PC-9 (cell line): ENCODE measurements around the gene ZDHHC6. TPM values are rescaled to one million over a fixed set of nuclear protein-coding genes. Genes with fewer than 3 reads are reported as not detected.
A peak's percentile ranks its signal among the peaks of the same experiment; 100 is the strongest.

Experiments used
- BruUV-seq: library from RNA; stranded (reverse); fragments of 400-500 nt; replicated peaks from 2 replicates; lab custom pipeline; 2021; lab: Mats Ljungman, UMichigan
- CTCF ChIA-PET: fragments of 300-600 bp; sonication (Branson Sonifier 250); formaldehyde crosslinking; loops from one replicate; lab custom pipeline; 2022; ENCODE audit warnings: antibody characterized with exemption; lab: Charles Lee
- POLR2A ChIA-PET: fragments of 300-600 bp; sonication (Branson Sonifier 250); formaldehyde crosslinking; loops from one replicate; lab custom pipeline; 2022; ENCODE audit warnings: antibody characterized with exemption; ENCODE audit not compliant: unreplicated experiment; lab: Charles Lee
- DNase-seq, 2 experiments: peaks; one replicate each; pipeline versions ENCODE4 v3.0.0 to v3.0.0-alpha.2; 2015 to 2022; ENCODE audit warnings: mixed read lengths in 1 of 2
- H2AFZ ChIP-seq: fragments of 200-600 bp; sonication (generic); 2 replicates; pipeline ENCODE4 v1.8.1; 2017; ENCODE audit warnings: antibody characterized with exemption
- H3F3A ChIP-seq: fragments of 200-600 bp; sonication (generic); 2 replicates; pipeline ENCODE4 v1.8.1; 2017; ENCODE audit warnings: antibody characterized with exemption, mild to moderate bottlenecking, low read depth; ENCODE audit not compliant: insufficient read depth
- H3K27ac ChIP-seq: fragments of 200-600 bp; sonication (generic); 2 replicates; pipeline ENCODE4 v1.6.1; 2016; ENCODE audit warnings: mixed run types
- H3K27me3 ChIP-seq: fragments of 200-600 bp; sonication (generic); 2 replicates; pipeline ENCODE4 v1.6.1; 2016; ENCODE audit warnings: low read depth, mixed run types; ENCODE audit not compliant: insufficient read depth
- H3K36me3 ChIP-seq: fragments of 200-600 bp; sonication (generic); 2 replicates; pipeline ENCODE4 v1.6.1; 2016; ENCODE audit warnings: low read depth, mixed run types
- H3K4me1 ChIP-seq: fragments of 200-600 bp; sonication (generic); replicated peaks from 2 replicates; pipeline ENCODE4 v1.6.1; 2016; ENCODE audit warnings: mixed run types; ENCODE audit not compliant: insufficient read depth
- H3K4me2 ChIP-seq: fragments of 200-600 bp; sonication (generic); 2 replicates; pipeline ENCODE4 v1.6.1; 2017; ENCODE audit warnings: mixed run types
- H3K4me3 ChIP-seq: fragments of 200-600 bp; sonication (generic); 2 replicates; pipeline ENCODE4 v1.6.1; 2016; ENCODE audit warnings: mixed run types
- H3K79me2 ChIP-seq: fragments of 200-600 bp; sonication (generic); 2 replicates; pipeline ENCODE4 v1.6.1; 2017; ENCODE audit warnings: low read depth, mixed run types
- H3K9me2 ChIP-seq: fragments of 200-600 bp; sonication (generic); 2 replicates; pipeline ENCODE4 v1.8.1; 2017; ENCODE audit warnings: mild to moderate bottlenecking; ENCODE audit not compliant: insufficient read depth
- H3K9me3 ChIP-seq: fragments of 200-600 bp; sonication (generic); 2 replicates; pipeline ENCODE4 v1.8.1; 2016; ENCODE audit warnings: low read depth; ENCODE audit not compliant: insufficient read depth
- H4K20me1 ChIP-seq: fragments of 200-600 bp; sonication (generic); 2 replicates; pipeline ENCODE4 v1.8.1; 2017; ENCODE audit not compliant: insufficient read depth
- CTCF ChIP-seq: fragments of 200-600 bp; sonication (generic); conservative IDR thresholded peaks from 2 replicates; pipeline ENCODE4 v1.6.1; 2017; ENCODE audit warnings: mixed run types, antibody characterized with exemption, mild to moderate bottlenecking, moderate library complexity
- EZH2 ChIP-seq: fragments of 200-600 bp; sonication (generic); IDR thresholded peaks from 2 replicates; pipeline ENCODE4 v1.8.0; 2017; ENCODE audit warnings: antibody characterized with exemption, low read depth
- intact Hi-C: fragments of 100-400 bp; cut with micrococcal nuclease; formaldehyde crosslinking; loops from one replicate; pipeline ENCODE4 v1.10.0; 2022; ENCODE audit not compliant: unreplicated experiment
- total RNA-seq: library from RNA; stranded (reverse); gene quantifications from 2 replicates; pipeline ENCODE4 v1.2.3, GENCODE V29; 2021

The ZDHHC6 gene
- total RNA-seq, 1 experiment from 2014 or later: 24.2 TPM

DNA sequence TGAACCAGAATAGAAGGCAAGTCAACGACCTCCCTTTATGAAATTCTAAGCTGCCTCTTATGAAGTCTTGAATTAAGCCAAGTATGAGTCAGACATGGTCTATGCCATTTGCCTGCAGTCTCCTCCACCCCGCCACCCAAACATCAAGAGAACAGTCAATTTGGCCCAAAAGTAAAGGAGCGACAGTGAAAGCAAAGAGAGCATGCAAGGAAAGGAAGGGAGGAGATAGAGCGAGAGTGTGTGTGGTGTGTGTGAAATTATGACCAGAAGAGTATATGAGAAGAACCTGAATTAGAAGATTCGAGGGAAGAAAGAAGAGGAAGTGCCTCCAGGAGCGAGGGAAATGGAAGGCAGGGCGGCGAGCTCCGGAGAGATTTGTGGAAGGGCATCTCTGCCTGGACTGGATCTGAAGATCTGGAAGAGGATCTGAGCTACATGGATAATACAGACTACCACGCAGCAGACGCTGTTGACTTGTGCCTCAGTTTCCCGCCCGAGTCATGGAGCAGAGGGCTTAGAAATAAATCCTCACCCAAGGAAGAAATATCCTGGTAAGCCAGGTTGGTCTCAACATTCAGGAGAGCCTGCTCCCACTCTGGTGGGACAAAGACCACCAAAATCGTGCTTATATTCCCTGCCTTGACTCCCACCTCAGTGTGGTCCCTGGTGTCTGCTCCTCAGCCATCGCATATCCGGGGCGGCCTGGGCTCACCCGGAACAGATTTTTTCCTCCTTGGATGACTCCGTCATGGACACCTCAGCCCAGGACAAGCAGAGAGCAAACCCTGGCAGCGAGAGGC is 459 bp downstream of the ZDHHC6 start:
- CTCF ChIA-PET: interaction anchor here (0.6 kb wide), 1 partner anchor 63 kb away, joined by 6 read pairs; no protein-coding TSS in a partner anchor
- peaks cover 7% of the 10 kb centered on the region for H3K4me1 ChIP-seq
- H3K4me3 ChIP-seq: peak overlapping the region; percentile 97
- peak overlapping the region; percentile 93 for H2AFZ ChIP-seq
- no peaks in the 10 kb centered on the region for H3K27me3 ChIP-seq
- TSS peak; percentile 35 for BruUV-seq
- H3K9me3 ChIP-seq: no peaks in the 10 kb centered on the region
- peaks cover 61% of the 10 kb centered on the region for H3K79me2 ChIP-seq
- H3K4me2 ChIP-seq: peak overlapping the region; percentile 87
- no peaks in the 10 kb centered on the region for H3K9me2 ChIP-seq
- no peak for DNase-seq
- 0 out of 2 replicates have a peak, but pooled peaks cover 11% of the 10 kb centered on the region for H3K36me3 ChIP-seq
- H3F3A ChIP-seq: no peaks in the 10 kb centered on the region
- TF ChIP-seq EZH2 (no peak), CTCF (no peak)
- POLR2A ChIA-PET: no interaction called here
- no peaks in the 10 kb centered on the region for H4K20me1 ChIP-seq
- H3K27ac ChIP-seq: peak overlapping the region; percentile 81
- intact Hi-C loops: loop anchor here (2.0 kb wide), 1 partner anchor 263 kb away; the partner anchor contains the start of gene GPAM

GRCh38 chr10:112442063-112442462 is 4.7 kb downstream of the ZDHHC6 start:
- H3K9me3 ChIP-seq: no peaks in the 10 kb centered on the region
- ChIA-PET CTCF (no interaction called here), POLR2A (no interaction called here)
- H3K27ac ChIP-seq: no peak overlapping the region
- H3K4me1 ChIP-seq: peaks cover 7% of the 10 kb centered on the region
- no peaks in the 10 kb centered on the region for H3K27me3 ChIP-seq
- H3K9me2 ChIP-seq: no peaks in the 10 kb centered on the region
- no peaks in the 10 kb centered on the region for H4K20me1 ChIP-seq
- H3K79me2 ChIP-seq: peaks cover 26% of the 10 kb centered on the region
- BruUV-seq: no TSS peak
- TF ChIP-seq CTCF: no peak
- no peak for TF ChIP-seq EZH2
- intact Hi-C loops: no loop called here
- no peak overlapping the region for H3K4me3 ChIP-seq
- 0 out of 2 replicates have a peak, but pooled peaks cover 11% of the 10 kb centered on the region for H3K36me3 ChIP-seq
- no peaks in the 10 kb centered on the region for H3F3A ChIP-seq
- no peak for DNase-seq
- H3K4me2 ChIP-seq: no peak overlapping the region
- H2AFZ ChIP-seq: no peak overlapping the region

- Histone ChIP-seq H3K36me3 (0 out of 2 replicates have a peak, but pooled peaks cover 11% of the 10 kb centered on the region), H3K4me3 (no peak overlapping the region), H3K4me2 (no peak overlapping the region), H3K4me1 (peaks cover 7% of the 10 kb centered on the region), H3K27me3 (no peaks in the 10 kb centered on the region), H2AFZ (no peak overlapping the region), H3K79me2 (peaks cover 24% of the 10 kb centered on the region), H3F3A (no peaks in the 10 kb centered on the region), H3K27ac (no peak overlapping the region), H3K9me3 (no peaks in the 10 kb centered on the region), H3K9me2 (no peaks in the 10 kb centered on the region), H4K20me1 (no peaks in the 10 kb centered on the region)
- no peak for DNase-seq
- POLR2A ChIA-PET: no interaction called here
- intact Hi-C loops: no loop called here
- TF ChIP-seq EZH2 (no peak), CTCF (no peak)
- CTCF ChIA-PET: no interaction called here
- BruUV-seq: no TSS peak
These were observed 5.2 kb downstream of the ZDHHC6 start for GRCh38 chr10:112441520-112441919.
